Muscle layer of duodenum (tissue), 2 donors: ENCODE data around the gene UBE2V1.
A peak's percentile ranks its signal among the peaks of the same experiment; 100 is the strongest.

ENCODE experiments used
- H3K27ac ChIP-seq: one replicate; pipeline ENCODE4 v1.7.0; 2013; ENCODE audit warnings: mild to moderate bottlenecking, low read length
- H3K27me3 ChIP-seq: one replicate; pipeline ENCODE4 v1.7.0; 2013; ENCODE audit warnings: low read depth, mild to moderate bottlenecking, control low read depth, low read length
- H3K36me3 ChIP-seq, 2 donors: one replicate each; pipeline ENCODE4 v1.7.0; 2013; ENCODE audit warnings: low read length in 2 of 2, control low read depth in 1 of 2, mild to moderate bottlenecking in 1 of 2; ENCODE audit not compliant: insufficient read depth in 2 of 2, control insufficient read depth in 1 of 2
- H3K4me1 ChIP-seq, 2 donors: one replicate each; pipeline ENCODE4 v1.7.0; 2013; ENCODE audit warnings: low read length in 2 of 2, mild to moderate bottlenecking in 2 of 2, control low read depth in 1 of 2, moderate library complexity in 1 of 2; ENCODE audit not compliant: insufficient read depth in 2 of 2, control insufficient read depth in 1 of 2
- H3K4me3 ChIP-seq, 2 donors: one replicate each; pipeline ENCODE4 v1.7.0; 2013; ENCODE audit warnings: low read length in 2 of 2, low read depth in 1 of 2, mild to moderate bottlenecking in 1 of 2
- H3K9me3 ChIP-seq, 2 donors: one replicate each; pipeline ENCODE4 v1.7.0; 2013; ENCODE audit warnings: low read length in 2 of 2, control low read depth in 1 of 2, mild to moderate bottlenecking in 1 of 2; ENCODE audit not compliant: control insufficient read depth in 1 of 2
- donor health status: healthy.

Gene UBE2V1

DNA sequence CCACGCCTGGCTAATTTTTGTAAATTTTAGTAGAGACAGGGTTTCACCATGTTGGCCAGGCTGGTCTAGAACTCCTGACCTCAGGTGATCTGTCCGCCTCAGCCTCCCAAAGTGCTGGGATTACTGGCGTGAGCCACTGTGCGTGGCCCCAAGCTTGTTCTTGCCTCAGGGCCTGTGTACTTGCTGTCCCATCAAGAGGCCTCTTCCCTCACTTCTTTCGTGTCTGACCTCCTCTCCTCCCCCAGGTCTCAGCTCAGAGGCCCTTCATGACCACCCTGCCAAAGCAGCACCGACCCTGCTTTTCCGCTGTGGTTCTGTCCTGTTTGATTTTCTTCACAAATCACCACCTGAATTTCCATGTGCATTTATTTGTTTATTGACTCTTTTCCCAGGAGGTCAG lies 10.5 kb upstream of the UBE2V1 start:
- H3K4me3 ChIP-seq: no peak overlapping the region
- no peaks in the 10 kb centered on the region for H3K27me3 ChIP-seq
- no peaks in the 10 kb centered on the region for H3K9me3 ChIP-seq
- H3K4me1 ChIP-seq: peaks cover 10 to 18% of the 10 kb centered on the region in 2 donors
- H3K27ac ChIP-seq: no peak overlapping the region
- H3K36me3 ChIP-seq: peaks cover 35 to 45% of the 10 kb centered on the region in 2 donors

DNA sequence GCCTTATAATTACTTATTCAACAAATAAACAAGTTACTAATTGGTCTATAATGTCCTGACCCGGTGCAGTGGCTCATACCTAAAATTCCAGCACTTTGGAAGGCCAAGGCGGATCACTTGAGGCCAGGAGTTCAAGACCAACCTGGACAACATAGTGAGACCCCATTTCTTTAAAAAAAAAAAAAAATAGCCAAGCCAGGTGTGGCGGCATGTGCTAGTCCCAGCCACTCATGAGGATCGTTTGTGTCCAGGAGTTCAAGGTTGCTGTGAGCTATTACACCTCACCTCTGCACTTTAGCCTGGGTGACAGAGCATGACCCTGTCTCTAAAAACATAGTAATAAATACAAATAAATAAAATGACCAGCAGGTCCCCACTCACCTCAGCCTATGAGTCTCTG lies 9.8 kb upstream of the UBE2V1 start:
- H3K4me3 ChIP-seq: no peak overlapping the region
- H3K27ac ChIP-seq: no peak overlapping the region
- no peaks in the 10 kb centered on the region for H3K27me3 ChIP-seq
- peaks cover 28 to 38% of the 10 kb centered on the region in 2 donors for H3K36me3 ChIP-seq
- no peaks in the 10 kb centered on the region for H3K9me3 ChIP-seq
- peaks cover 10 to 13% of the 10 kb centered on the region in 2 donors for H3K4me1 ChIP-seq

DNA sequence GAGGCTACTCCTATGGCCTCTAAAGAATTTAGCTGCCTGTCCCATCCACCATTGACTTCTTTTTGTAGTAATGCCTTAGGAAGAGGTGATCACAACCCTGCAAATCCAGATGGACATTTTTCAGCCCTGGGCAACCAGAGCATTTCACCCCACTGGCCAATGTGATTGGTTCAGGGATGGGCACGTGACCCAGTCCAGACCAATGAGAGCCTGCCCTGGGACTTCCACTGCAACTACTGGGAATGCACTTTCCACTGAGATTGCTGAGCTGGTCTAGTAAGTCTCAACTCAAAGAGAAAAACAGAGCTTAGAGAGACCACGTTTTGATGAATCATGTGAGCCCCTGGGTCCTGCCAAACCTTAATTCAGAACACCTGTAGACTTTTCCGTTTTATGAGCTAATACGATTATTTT lies 8.9 kb upstream of the UBE2V1 start:
- Histone ChIP-seq H3K36me3 (peaks cover 23 to 32% of the 10 kb centered on the region in 2 donors), H3K27me3 (no peaks in the 10 kb centered on the region), H3K9me3 (no peaks in the 10 kb centered on the region), H3K4me1 (peaks cover 7 to 9% of the 10 kb centered on the region in 2 donors), H3K4me3 (no peak overlapping the region), H3K27ac (no peak overlapping the region)

DNA sequence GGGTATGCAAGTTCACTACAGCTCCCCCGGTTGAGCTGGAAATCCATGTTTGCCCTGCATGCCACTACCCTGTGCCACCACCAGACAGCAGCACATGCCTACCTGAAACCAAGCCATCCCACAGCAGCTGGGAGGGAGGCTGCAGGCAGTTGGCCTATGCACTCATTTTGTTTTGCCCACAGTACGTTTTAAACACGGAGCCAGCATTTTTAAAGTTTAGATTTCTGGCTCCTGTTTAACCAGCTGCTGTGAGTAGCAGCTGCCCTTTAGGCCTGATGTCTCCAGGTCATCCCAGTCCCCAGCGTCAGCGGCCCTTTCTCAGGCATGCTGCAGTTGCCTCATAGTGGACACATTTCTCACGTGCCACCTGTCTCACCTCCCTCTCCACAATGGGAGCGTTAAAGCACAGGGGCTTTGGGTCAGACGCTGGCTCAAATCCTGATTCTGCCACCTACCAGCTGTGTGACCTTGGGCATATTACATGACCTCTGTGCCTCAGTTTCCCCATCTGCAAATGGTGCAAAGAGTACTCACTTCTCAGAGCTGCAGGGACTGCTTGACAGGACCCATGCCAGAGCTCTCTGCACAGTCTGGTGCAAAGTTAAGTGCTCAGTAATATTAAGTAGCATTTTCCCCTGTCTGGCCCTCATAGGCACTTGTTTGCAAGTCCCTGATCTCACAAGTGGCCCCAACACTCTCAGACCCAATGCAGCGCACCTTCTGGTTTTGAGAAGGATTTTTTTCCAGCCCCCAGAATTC lies 8.2 kb upstream of the UBE2V1 start:
- no peaks in the 10 kb centered on the region for H3K27me3 ChIP-seq
- no peaks in the 10 kb centered on the region for H3K9me3 ChIP-seq
- no peak overlapping the region for H3K27ac ChIP-seq
- H3K4me3 ChIP-seq: no peak overlapping the region
- H3K36me3 ChIP-seq: peaks cover 16 to 27% of the 10 kb centered on the region in 2 donors
- H3K4me1 ChIP-seq: peaks cover 5 to 9% of the 10 kb centered on the region in 2 donors

DNA sequence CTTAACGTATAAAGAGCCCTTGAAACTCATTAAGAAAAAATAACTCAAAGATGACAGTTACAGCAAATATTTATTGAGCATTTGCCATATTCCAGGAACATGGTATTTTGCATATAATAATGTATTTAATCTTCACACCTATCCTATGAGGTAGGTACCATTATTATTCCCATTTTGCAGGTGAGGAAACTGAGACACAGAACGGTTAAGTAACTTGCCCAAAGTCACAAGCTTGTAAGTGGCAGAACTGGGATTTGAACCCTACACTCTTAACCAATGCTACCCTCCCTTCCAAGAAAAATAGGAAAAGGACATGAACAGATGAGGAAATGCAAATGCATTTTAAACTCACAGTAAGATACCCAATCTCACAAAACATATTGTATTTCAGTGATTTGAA lies 5.3 kb upstream of the UBE2V1 start:
- H3K27ac ChIP-seq: no peak overlapping the region
- no peak overlapping the region for H3K4me3 ChIP-seq
- H3K9me3 ChIP-seq: no peaks in the 10 kb centered on the region
- no peaks in the 10 kb centered on the region for H3K27me3 ChIP-seq
- H3K36me3 ChIP-seq: peaks cover 0 to 2% of the 10 kb centered on the region in 2 donors
- H3K4me1 ChIP-seq: peaks cover 21 to 33% of the 10 kb centered on the region in 2 donors

DNA sequence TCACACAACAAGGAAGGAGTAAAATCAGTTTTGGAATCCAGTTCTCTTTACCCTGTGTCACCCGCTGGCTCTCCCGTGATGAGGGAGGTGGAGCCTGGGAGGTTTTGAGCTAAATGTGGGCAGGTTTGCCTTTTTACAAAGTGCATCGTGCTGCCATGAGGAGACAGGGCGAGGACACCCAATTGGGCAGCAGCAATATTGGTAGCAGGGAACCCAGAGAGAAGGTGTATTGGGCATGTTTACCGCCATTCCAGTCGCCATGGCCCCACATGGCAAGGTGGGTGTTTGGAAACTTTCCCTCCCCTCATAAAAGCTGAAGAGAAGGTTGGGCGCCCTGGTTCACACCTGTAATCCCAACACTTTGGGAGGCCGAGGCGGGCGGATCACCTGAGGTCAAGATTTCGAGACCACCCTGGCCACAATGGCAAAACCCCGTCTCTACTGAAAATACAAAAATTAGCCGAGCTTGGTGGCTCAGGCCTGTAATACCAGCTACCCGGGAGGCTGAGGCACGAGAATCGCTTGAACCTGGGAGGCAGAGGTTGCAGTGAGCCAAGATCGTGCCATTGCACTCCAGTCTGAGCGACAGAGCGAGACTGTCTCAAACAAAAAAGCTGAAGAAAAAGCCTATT lies 3.5 kb upstream of the UBE2V1 start:
- H3K27me3 ChIP-seq: no peaks in the 10 kb centered on the region
- H3K4me3 ChIP-seq: peak overlapping the region; percentile 75 to 95
- peaks cover 0 to 7% of the 10 kb centered on the region in 2 donors for H3K36me3 ChIP-seq
- peak overlapping the region; percentile 61 for H3K27ac ChIP-seq
- peaks cover 27 to 40% of the 10 kb centered on the region in 2 donors for H3K4me1 ChIP-seq
- no peaks in the 10 kb centered on the region for H3K9me3 ChIP-seq

DNA sequence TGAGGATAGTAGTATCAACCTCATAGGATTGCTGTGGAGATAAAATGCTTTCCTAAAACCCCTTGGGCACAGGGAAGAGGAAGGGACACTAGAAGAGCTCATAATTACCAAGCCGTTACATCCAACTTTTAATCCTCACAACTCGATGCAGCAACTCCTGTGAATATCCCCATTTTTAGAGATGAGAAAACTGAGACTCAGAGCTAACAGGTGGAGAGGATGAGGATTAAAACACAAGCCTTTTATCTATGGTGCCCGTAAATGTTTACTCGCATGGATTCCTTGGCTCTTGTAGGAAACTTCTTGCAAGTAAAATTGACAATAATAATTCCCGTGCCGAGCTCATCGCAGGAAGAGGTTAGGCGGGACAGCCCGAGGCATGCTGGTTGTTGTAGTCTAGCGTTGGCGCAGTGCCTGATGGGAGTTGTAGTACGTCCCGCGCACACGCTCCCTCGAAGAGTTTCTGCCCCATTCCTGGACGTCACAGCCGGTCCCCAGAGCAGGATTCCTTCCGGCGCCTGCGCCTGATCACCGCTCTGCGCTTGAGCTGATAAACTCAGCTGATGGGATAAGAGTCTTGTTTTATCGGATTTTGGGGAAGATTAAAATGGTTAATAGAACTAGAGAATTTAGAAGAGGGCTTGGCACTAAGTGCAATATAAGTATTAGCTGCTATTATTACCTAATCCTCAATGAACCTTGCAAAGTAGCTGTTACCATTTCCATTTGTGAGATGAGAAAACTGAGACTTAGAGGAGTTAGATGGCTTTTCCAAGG lies 2.8 kb upstream of the UBE2V1 start:
- Histone ChIP-seq H3K36me3 (peaks cover 0 to 7% of the 10 kb centered on the region in 2 donors), H3K4me1 (peaks cover 30 to 40% of the 10 kb centered on the region in 2 donors), H3K27me3 (no peaks in the 10 kb centered on the region), H3K27ac (peak overlapping the region; percentile 69), H3K9me3 (no peaks in the 10 kb centered on the region), H3K4me3 (peak overlapping the region; percentile 75 to 95)

DNA sequence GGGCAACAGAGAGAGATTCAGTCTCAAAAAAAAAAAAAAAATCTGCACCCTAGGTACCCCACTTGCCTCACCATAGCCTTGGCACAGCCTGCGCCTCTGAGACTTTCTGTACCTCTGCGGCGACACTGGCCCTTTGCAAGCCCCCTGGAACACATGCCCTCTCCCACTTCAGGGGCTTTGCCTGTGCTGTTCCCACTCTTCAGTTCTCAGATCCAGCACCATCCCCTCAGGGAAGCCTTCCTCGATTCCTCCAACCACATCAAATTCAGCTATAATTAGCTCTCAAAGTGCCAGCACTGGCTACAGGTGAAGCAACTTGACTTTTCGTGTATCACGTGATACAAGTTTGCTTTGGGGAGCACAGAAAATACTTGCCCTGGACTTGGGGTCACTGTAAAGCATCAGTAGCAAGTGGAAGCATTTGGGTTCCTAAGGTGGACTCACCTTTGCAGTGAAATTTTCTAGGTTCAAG lies 2.1 kb upstream of the UBE2V1 start:
- Histone ChIP-seq H3K27me3 (no peaks in the 10 kb centered on the region), H3K4me1 (peaks cover 37 to 46% of the 10 kb centered on the region in 2 donors), H3K36me3 (peaks cover 0 to 7% of the 10 kb centered on the region in 2 donors), H3K4me3 (peak overlapping the region; percentile 75 to 95), H3K9me3 (no peaks in the 10 kb centered on the region), H3K27ac (peak overlapping the region; percentile 69)

DNA sequence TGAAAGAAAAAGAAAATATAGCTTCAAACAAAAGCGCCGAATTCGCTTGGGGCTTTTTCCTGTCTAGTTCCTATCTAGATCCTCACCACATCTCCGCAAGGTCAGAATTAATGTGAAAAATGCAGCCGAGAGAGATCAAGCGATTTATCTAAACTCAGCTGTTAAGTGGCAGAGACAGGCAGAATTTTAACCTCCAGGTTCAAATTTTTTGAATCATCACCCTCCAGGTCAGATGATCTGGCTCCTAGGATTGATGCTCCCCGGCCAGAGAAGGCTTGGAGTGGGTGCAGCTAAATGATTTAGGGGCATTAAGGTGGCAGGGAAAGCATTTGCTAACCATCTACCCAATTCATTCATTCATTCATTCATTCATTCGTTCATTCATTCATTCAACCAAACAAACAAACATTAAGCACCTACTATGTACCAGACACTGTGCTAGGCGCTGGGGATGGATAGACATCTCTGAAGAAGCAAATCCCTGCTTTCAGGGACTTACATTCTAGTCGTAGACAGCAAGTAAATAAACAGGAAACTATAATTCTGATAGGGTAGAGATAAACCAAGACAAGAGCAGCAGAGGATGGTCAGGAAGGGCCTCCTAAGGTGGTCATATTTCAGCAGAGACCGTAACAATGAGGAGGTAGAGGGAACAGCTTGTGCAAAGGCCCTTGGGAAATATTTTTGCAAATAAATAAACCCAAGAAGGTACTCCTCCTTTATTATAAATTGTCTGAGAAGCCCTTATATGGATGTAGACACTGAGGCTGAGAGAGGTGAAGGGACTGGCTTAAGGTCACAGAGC lies 672 bp upstream of the UBE2V1 start:
- Histone ChIP-seq H3K9me3 (no peaks in the 10 kb centered on the region), H3K4me3 (peak overlapping the region; percentile 86 to 89), H3K4me1 (peaks cover 42 to 60% of the 10 kb centered on the region in 2 donors), H3K27ac (peak overlapping the region; percentile 98), H3K36me3 (peaks cover 0 to 7% of the 10 kb centered on the region in 2 donors), H3K27me3 (no peaks in the 10 kb centered on the region)

DNA sequence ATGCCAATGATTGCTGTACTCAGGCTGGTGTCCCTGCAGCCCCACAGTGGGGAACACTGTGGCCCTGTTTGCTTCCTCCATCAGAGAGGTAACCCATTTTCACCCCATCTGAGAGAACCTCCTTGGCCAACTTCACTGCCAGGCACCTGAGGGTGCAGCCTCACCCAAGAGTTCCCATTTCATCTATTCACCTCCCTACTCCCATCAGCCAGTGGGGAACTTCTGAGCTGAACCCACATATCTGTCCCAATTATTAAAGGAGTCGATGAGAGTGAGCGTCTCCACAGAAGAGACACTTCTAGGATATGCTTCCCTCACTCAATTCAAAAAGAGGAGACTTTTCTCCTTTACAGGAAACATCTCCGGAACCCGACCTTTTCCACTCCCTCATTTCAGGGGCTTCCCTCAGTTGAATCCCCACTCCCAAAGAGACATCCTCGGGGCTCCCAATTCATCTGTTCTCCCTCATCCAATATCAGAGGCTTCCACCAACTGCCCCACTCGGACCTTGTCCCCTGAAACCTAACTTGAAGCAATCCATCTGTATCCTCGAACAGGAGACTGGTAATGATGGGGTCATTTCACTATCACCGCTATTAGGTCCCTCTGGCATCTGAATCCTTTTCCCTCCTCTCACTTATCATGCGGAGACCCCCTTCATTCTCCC lies 988 bp downstream of the UBE2V1 start:
- Histone ChIP-seq H3K4me3 (peak overlapping the region; percentile 86 to 89), H3K27ac (peak overlapping the region; percentile 98), H3K36me3 (peaks cover 5 to 7% of the 10 kb centered on the region in 2 donors), H3K4me1 (peaks cover 58 to 77% of the 10 kb centered on the region in 2 donors), H3K27me3 (no peaks in the 10 kb centered on the region), H3K9me3 (no peaks in the 10 kb centered on the region)
